ENCODE results near the gene PGM1. TPM values are rescaled to one million over a fixed set of nuclear protein-coding genes. Genes with fewer than 3 reads are reported as not detected.

PGM1 gene
- total RNA-seq, 1 experiment from 2014 or later: 124 TPM

- H3K9me3 ChIP-seq (ENCODE audit: low read length): no peaks in the 10 kb centered on the region
- POLR2A ChIA-PET (ENCODE audit: unreplicated experiment): interaction anchor here (0.6 kb wide), 1 partner anchor 123 kb away, joined by 6 read pairs; no protein-coding TSS in a partner anchor
- H3K27me3 ChIP-seq (ENCODE audit: low read length): no peaks in the 10 kb centered on the region
- H3K4me2 ChIP-seq (ENCODE audit: low read length): peak overlapping the region; percentile 61
- peaks cover 45% of the 10 kb centered on the region for H3K4me1 ChIP-seq (ENCODE audit: insufficient read depth, low read length)
- no peak for TF ChIP-seq EZH2phosphoT487 (IDR thresholded peaks at IDR 0.05; ENCODE audit: borderline replicate concordance, low read length)
- no peak for TF ChIP-seq CTCF (conservative IDR thresholded peaks at IDR 0.05; ENCODE audit: low read depth, low read length)
- TF ChIP-seq EZH2 (IDR thresholded peaks at IDR 0.05; ENCODE audit: low read length, unreplicated experiment): no peak
- DNase-seq (peak; percentile 88), ATAC-seq (peak; percentile 82)
- intact Hi-C loops (cut with micrococcal nuclease): loop anchor here (2.0 to 5.0 kb wide), 2 partner anchors 74 to 176 kb away; partner anchors contain the start of gene ROR1
- H3K79me2 ChIP-seq (ENCODE audit: low read length): no peaks in the 10 kb centered on the region
- no TSS peak for BruUV-seq (replicated peaks)
- H3K4me3 ChIP-seq (ENCODE audit: low read length): no peak overlapping the region
- CTCF ChIA-PET: interaction anchor here (0.7 kb wide), 1 partner anchor 191 kb away, joined by 3 read pairs; no protein-coding TSS in a partner anchor
- H3K9me2 ChIP-seq (replicated peaks; ENCODE audit: low read length): no peaks in the 10 kb centered on the region
- peak overlapping the region; percentile 7; the same call in 1 of the 2 replicates for H2AFZ ChIP-seq (ENCODE audit: low read length)
- peak overlapping the region; percentile 91 for H3K27ac ChIP-seq (ENCODE audit: low read length)
- H3K36me3 ChIP-seq (ENCODE audit: low read depth, low read length): no peaks in the 10 kb centered on the region
- H3K9ac ChIP-seq (ENCODE audit: low read length): peak overlapping the region; percentile 73
- no peaks in the 10 kb centered on the region for H3F3A ChIP-seq (ENCODE audit: low read length, unreplicated experiment)
- H4K20me1 ChIP-seq (ENCODE audit: low read length): no peaks in the 10 kb centered on the region
Observed at GRCh38 chr1:63701187-63701586, 108.0 kb downstream of the PGM1 start.

- Histone ChIP-seq H3K4me2 (ENCODE audit: low read length) (peak overlapping the region; percentile 58), H3K79me2 (ENCODE audit: low read length) (no peaks in the 10 kb centered on the region), H4K20me1 (ENCODE audit: low read length) (no peaks in the 10 kb centered on the region), H3K9me3 (ENCODE audit: low read length) (no peaks in the 10 kb centered on the region), H3K9me2 (replicated peaks; ENCODE audit: low read length) (no peaks in the 10 kb centered on the region), H3K27me3 (ENCODE audit: low read length) (no peaks in the 10 kb centered on the region), H3K27ac (ENCODE audit: low read length) (peak overlapping the region; percentile 79), H3K36me3 (ENCODE audit: low read depth, low read length) (no peaks in the 10 kb centered on the region), H2AFZ (ENCODE audit: low read length) (no peak overlapping the region), H3K4me1 (ENCODE audit: insufficient read depth, low read length) (peaks cover 45% of the 10 kb centered on the region), H3F3A (ENCODE audit: low read length, unreplicated experiment) (no peaks in the 10 kb centered on the region), H3K4me3 (ENCODE audit: low read length) (no peak overlapping the region), H3K9ac (ENCODE audit: low read length) (peak overlapping the region; percentile 60)
- intact Hi-C loops (cut with micrococcal nuclease): loop anchor here (2.0 to 5.0 kb wide), 2 partner anchors 27 to 174 kb away; no protein-coding TSS in a partner anchor
- DNase-seq (no peak), ATAC-seq (no peak)
- ChIA-PET CTCF (interaction anchor here (1.4 kb wide), 1 partner anchor 12 kb away, joined by 5 read pairs; no protein-coding TSS in a partner anchor), POLR2A (ENCODE audit: unreplicated experiment) (interaction anchor here (0.6 kb wide), 1 partner anchor 20 kb away, joined by 18 read pairs; no protein-coding TSS in a partner anchor)
- BruUV-seq (replicated peaks): no TSS peak
- TF ChIP-seq EZH2phosphoT487 (IDR thresholded peaks at IDR 0.05; ENCODE audit: borderline replicate concordance, low read length) (no peak), EZH2 (IDR thresholded peaks at IDR 0.05; ENCODE audit: low read length, unreplicated experiment) (no peak), CTCF (conservative IDR thresholded peaks at IDR 0.05; ENCODE audit: low read depth, low read length) (no peak)
Observed at GRCh38 chr1:63703701-63704107, 110.5 kb downstream of the PGM1 start.

GRCh38 chr1:63704443-63704842, 111.2 kb downstream of the PGM1 start:
- ATAC-seq (peak; percentile 85), DNase-seq (peak; percentile 86)
- Histone ChIP-seq H3K27me3 (ENCODE audit: low read length) (no peaks in the 10 kb centered on the region), H3K9me2 (replicated peaks; ENCODE audit: low read length) (no peaks in the 10 kb centered on the region), H3K36me3 (ENCODE audit: low read depth, low read length) (no peaks in the 10 kb centered on the region), H3F3A (ENCODE audit: low read length, unreplicated experiment) (no peaks in the 10 kb centered on the region), H4K20me1 (ENCODE audit: low read length) (no peaks in the 10 kb centered on the region), H3K4me1 (ENCODE audit: insufficient read depth, low read length) (peaks cover 45% of the 10 kb centered on the region), H2AFZ (ENCODE audit: low read length) (peak overlapping the region; percentile 5), H3K9me3 (ENCODE audit: low read length) (no peaks in the 10 kb centered on the region), H3K4me3 (ENCODE audit: low read length) (no peak overlapping the region), H3K79me2 (ENCODE audit: low read length) (no peaks in the 10 kb centered on the region), H3K9ac (ENCODE audit: low read length) (peak overlapping the region; percentile 60), H3K4me2 (ENCODE audit: low read length) (peak overlapping the region; percentile 58), H3K27ac (ENCODE audit: low read length) (peak overlapping the region; percentile 79)
- ChIA-PET CTCF (interaction anchor here (1.4 kb wide), 1 partner anchor 13 kb away, joined by 5 read pairs; no protein-coding TSS in a partner anchor), POLR2A (ENCODE audit: unreplicated experiment) (no interaction called here)
- TF ChIP-seq EZH2 (IDR thresholded peaks at IDR 0.05; ENCODE audit: low read length, unreplicated experiment) (no peak), EZH2phosphoT487 (IDR thresholded peaks at IDR 0.05; ENCODE audit: borderline replicate concordance, low read length) (no peak)
- no TSS peak for BruUV-seq (replicated peaks)
- intact Hi-C loops (cut with micrococcal nuclease): loop anchor here (2.0 to 5.0 kb wide), 2 partner anchors 26 to 173 kb away; no protein-coding TSS in a partner anchor

All from PC-3 (cell line).